HT-29 (cell line): ENCODE results near the gene MMP25. TPM values are rescaled to one million over a fixed set of nuclear protein-coding genes. Genes with fewer than 3 reads are reported as not detected.

Experiments used
- DNase-seq: peaks from one replicate; pipeline ENCODE4 v3.0.0-alpha.2; 2015; ENCODE audit warnings: low spot score
- small RNA-seq: library from RNA; depleted of rRNA; stranded (forward); fragments of <200 nt; gene quantifications from one replicate; pipeline ENCODE3, GENCODE V24; 2014
- total RNA-seq: library from RNA; depleted of rRNA; stranded (reverse); fragments of >200 nt; shearing (Covaris generic); gene quantifications from 2 replicates; pipeline ENCODE4 v1.2.3, GENCODE V29; 2014; rRNA removed

The MMP25 gene
- total RNA-seq, 1 experiment from 2014 or later = not detected

DNA sequence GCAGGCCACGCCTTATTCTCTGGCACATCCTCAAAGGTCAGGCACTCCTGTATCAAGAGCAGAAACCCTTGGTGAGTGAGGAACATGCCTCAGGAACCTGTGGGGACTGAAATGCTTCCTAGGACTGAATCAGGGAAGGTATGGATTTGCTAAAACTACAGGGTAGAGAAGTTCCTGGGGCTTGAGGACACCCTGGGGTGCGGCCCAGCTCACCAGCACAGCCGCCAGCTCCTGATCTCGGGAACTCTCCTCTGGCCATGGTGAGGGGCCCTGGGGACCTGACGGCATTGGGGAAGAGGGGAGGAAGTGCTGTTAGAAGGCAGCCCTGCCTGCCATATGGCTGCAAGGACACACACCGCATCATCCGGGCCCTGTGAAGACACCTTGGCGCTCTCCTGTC, 45.2 kb downstream of the MMP25 start:
- DNase-seq = no peak

DNA sequence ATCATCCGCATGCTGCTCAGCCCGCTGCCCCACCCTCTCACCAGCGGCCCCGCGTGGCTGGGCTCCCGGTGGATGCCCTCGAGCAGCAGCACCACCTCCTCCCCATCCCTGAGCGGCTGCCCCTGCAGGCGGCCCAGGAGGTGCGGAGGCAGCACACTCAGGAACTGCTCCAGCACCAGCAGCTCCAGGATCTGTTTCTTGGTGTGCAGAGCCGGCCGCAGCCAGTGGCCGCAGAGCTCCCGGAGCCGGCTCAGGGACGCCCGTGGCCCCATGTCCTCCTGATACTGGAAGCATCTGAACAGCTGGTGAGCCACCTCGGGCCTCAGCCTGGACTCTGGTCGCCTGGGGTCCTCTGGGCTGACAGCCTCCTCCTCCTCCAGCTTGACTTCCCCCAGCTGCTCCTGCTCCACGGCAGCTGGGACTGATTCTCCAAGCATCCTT, 46.2 kb downstream of the MMP25 start:
- no peak for DNase-seq

DNA sequence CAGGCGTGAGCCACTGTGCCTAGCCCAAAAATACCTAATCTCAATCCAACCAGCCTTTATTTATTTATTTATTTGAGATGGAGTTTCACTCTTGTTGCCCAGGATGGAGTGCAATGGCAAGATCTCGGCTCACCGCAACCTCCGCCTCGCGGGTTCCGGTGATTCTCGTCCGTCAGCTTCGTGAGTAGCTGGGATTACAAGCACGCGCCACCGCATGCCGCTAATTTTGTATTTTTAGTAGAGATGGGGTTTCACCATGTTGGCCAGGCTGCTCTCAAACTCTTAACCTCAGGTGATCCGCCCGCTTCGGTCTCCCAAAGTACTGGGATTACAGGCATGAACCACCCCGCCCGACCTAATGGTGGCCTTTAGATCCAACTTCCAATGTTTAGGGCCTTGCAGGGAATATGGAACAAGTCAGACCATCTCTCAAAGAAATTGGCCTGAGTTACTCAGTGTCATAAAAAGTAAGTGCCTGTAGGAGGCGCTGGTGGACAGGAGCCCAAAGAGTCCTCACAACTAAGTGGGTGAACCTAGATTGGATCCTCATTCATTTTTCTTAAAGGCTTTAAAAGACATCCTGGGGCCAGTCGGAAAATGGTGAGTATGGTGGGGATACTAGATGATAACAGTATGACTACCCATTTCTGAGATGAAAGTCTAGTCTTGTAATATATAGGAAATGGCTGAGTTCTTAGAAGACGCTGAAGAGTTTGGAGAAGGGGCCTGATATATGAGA, 48.1 kb downstream of the MMP25 start:
- peak; percentile 71 for DNase-seq

DNA sequence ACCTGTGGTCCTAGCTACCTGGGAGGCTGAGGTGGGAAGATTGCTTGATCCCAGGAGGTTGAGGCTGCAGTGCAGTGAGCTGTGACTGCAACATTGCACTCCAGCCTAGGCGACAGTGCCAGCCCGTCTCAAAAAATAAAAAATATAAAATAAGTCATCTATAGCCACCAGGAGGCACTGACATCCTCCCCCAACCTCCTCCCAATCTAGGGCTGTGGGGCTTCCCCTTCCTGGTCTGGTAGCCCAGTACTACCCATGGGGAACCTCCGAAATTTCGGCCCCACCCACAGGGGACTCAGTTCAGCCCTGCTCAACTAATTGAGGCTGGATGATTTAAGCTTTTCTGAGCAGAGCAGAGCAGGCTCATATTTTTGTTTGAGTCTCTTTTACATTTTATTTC, 49.5 kb downstream of the MMP25 start:
- no peak for DNase-seq

DNA sequence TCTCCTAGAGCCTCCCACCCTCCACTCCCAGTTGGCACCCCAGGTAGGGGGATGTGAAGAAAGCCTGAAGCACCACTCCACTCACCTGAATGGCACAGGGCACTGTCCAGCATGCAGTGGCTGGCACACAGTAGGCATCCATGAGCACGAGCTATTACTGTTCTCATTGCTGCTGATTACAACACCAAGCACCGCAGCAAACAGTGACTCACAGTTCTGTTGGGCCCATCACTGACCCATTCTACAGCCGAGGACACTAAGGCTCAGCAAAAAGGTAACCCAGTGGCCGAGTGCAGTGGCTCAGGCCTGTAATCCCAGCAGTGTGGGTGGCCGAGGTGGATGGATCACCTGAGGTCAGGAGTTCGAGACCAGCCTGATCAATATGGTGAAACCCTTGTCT, 50.0 kb downstream of the MMP25 start:
- no peak for DNase-seq

DNA sequence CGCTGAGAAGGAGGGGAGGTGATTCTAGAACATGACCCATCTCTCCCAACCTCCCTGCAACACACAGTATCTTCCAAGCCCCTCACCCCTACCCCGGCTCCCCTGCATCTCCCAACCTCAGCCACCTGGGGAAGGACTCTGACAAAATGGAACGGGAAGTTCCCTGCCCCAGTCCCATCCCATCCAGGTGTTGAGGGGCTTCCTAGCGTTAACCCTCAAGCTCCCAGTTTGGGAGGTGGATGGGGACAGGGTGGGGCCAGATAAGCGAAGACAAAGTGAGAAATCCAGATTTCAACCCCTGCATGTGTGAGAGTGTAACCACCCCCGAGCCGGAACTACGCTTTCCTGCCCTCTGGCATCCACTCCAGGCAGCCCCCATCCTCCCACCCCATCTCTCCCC, 50.9 kb downstream of the MMP25 start:
- DNase-seq = no peak

DNA sequence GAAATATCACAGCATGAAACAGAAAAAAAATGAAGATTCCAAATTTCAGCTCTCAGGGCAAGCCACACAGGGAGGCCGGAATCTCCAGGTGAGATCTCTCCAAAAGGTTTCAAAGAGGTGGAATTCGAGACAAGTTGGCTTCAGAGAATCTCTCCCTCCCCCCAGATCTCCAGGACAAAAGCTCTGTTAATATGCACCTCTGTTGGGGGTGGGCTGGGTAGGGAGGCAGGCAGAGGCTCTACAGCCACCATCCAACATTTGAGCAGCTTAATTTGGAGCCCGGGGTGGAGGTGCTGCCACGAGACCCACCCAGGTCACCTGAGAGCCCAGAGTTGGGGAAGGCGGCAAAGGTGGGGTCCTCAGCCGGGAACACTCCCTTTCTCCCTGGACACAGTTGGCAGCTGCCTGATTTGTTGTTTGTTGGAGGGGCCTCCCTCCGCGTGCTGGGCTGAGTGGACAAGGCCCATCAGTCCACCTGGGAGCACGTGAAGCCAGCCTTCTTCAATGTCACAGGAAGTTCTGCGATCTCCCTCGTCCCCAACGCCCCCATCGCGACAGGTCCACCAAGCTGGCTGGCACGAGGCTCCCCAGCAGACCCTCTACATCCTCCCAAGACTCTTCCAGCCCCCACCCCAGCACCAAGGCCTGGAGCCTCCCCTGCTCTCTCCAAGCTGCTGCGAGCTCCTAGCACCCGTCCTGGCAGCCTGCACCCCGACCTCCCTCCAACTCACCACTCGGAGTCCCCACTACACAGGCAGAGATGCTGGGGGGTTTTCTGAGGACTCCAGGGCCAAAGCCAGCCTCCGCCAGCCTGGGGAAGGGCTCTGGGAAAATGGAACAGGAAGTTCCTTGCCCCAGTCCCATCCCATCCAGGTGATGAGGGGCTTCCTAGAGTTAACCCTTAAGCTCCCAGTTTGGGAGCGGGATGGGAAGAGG, 52.4 kb downstream of the MMP25 start, which contains the start of gene ZSCAN10:
TSS of gene ZSCAN10 (minus strand) at position 836 of the 936 bp plus-strand sequence. CDS start 6,357 bp downstream, outside the sequence.
- DNase-seq = no peak

DNA sequence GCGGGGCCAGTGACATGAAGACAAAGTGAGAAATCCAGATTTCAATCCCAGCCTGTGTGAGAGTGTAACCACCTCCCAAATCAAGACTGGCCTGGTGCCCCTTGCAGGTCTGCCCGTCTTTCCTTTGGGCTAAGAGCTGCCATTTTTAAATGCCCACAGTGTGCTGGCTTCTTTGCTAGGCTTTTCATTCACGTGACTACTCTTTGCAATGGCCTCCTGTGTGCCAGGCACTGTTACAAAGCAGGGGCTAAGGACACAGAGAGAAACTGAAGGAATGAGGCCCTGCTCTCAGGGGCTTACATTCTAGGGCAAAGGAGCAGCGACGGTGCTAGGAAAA, 53.0 kb downstream of the MMP25 start:
- DNase-seq = no peak

DNA sequence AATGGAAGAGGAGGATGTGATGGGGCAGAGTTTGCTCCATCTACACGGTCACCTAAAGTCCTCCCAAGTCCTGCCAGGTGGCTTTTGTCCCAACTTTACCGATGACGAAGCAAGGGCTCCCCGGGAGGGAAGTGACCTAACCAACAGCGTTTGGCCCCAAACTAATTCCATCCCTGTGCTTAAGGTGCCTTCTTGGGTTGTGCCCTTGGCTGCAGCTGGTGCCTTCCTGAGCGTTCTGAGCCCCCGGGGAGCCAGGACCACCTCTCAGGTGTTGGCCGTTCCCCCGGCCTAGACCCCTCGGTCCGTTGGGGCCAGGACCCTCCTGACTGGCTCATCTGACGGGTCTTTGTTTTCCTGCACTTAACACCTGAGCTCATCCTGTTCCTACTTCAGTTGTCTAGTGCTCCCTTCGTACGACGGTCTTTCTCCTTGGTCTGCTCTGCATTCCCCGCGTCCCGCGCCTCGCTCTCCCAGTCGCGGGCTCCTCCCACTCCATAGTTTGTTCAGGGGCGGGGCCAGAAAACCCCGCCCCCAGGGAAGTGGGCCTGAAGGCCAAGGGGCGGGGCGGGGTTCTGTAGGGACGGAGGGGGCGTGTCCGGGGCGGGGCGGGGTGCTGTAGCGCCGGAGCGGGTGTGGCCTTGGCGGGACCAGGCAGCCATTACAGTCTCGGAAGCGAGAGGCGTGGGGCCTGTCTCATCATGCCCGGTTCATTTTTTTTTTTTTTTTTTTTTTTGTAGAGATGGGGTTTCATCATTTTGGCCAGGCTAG, 53.6 kb downstream of the MMP25 start:
- peak; percentile 94 for DNase-seq

DNA sequence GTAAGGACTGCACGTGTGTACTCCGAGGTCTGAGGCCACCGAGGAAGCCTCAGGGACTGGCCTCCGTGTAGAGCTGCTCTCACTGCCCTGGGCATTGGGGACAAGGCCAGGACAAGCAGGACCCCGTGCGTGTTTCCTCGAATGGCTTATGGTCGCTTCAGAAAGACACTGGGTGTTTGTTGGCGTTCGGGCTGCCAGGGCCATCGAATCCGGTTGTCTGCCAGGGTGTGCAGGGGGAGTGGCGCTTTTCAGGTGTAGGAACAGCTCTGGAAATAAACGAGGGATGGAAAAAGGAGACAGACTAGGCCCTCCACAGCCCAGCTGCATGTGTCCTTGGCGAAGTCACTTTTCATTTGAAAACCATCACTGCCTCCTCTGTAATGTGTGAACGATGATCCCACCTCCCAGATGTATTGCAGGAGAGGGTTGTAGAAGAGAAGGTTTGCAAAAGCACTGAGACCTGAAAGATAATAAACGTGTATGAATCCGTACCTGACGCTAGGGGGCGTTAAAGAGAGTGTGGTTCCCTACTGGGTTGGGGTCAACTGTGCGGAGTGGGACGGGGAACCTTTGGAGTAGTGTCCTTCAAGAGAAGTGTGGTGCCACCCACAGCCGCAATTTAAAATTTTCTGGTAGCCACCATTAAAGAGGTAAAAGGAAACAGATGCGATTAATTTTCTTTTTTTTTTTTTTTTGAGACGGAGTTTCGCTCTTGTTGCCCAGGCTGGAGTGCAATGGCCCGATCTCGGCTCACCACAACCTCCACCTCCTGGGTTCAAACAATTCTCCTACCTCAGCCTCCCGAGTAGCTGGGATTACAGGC, 54.9 kb downstream of the MMP25 start:
- DNase-seq = peak; percentile 45

DNA sequence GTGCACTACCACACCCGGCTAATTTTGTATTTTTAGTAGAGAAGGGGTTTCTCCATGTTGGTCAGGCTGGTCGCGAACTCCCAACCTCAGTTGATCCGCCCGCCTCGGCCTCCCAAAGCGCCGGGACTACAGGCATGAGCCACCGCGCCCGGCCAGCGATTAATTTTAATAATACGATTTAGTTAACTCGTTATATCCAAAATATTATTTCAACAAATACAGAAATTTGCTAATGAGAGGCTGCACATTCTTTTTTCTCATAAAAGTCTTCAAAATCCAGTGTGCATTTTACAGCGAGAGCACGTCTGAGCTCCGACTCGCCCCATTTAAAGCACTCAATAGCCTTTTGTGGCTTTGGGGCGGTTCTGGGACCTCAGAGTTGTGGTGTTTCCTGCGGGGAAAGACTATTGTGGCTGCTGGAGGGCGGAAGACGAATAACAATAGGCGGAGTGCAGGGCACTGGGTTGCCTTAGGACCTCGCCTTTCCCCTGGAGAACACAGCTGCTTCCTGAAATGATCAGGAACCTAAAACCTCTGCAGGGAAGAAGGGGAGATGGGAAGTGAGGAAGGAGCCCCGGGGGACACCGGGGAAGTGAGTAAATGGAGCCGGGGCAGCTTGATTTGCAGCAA, 55.6 kb downstream of the MMP25 start:
- DNase-seq = peak; percentile 37

DNA sequence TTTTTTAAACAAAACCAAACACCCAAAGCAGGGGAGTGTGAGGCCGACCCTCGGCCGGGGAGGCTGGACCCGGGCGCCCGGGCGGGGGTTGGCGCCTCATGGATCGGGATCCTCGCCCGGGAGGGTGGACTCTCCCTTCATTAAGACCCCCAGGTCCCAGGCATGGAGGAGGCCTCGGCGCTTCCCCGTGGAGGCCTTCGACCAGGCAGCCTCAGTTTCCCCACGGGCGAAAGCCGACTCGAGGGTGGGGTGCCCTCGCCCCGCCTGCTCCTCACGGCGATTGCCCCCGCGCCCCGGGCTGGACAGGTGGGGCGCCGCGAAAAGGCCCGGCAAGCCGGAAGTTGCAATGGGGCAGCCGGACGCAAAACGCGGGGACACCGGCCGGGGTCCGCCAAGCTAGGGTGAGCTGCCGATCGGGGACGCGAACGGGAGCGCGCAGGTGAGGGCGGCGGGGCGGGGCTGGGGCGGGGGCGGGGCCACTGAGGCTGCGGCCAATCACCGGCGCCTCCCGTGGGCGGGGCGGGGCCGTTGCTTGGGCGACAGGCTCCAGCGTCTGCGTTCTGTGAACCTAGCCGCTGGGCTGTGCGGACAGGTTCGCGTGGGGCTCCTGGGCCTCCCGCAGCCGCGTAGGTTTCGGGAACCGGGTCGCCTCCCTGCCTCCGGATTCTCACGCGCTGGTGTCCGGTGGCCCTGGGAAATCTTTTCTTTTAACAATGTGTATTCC, 60.0 kb downstream of the MMP25 start:
- DNase-seq = peak; percentile 90

Small RNA genes within 50 kb of the gene (small RNA-seq; reads per million reads assigned to genes)
- 0.22 reads per million for gene RNU1-22P

Other genes starting within 250 kb of the MMP25 start
- not detected in 2 replicates for gene PRSS41, start 248.1 kb upstream of the MMP25 start, total RNA-seq
- gene PRSS21, start 229.3 kb upstream of the MMP25 start, total RNA-seq = not detected in 2 replicates
- gene ZG16B, start 216.3 kb upstream of the MMP25 start, total RNA-seq = 16.1 and 23.3 TPM in 2 replicates
- gene PRSS22, start 188.4 kb upstream of the MMP25 start, total RNA-seq = 97.1 and 114 TPM in 2 replicates
- gene FLYWCH2, start 163.3 kb upstream of the MMP25 start, total RNA-seq = 47.4 and 52.2 TPM in 2 replicates
- gene FLYWCH1, start 134.6 kb upstream of the MMP25 start, total RNA-seq = 25.8 and 30.1 TPM in 2 replicates
- gene KREMEN2, start 82.3 kb upstream of the MMP25 start, total RNA-seq = 0.08 and 0.31 TPM in 2 replicates
- gene PAQR4, start 77.2 kb upstream of the MMP25 start, total RNA-seq = 97.9 and 106 TPM in 2 replicates
- 86.3 and 92.1 TPM in 2 replicates for gene PKMYT1, start 66.1 kb upstream of the MMP25 start, total RNA-seq
- gene CLDN9, start 33.6 kb upstream of the MMP25 start, total RNA-seq = 2.6 and 4.7 TPM in 2 replicates
- gene CLDN6, start 28.4 kb upstream of the MMP25 start, total RNA-seq = not detected in 2 replicates
- gene TNFRSF12A, start 26.2 kb upstream of the MMP25 start, total RNA-seq = 709 and 783 TPM in 2 replicates
- gene HCFC1R1, start 22.6 kb upstream of the MMP25 start, total RNA-seq = 32.0 and 39.4 TPM in 2 replicates
- gene THOC6, start 22.5 kb upstream of the MMP25 start, total RNA-seq = 54.9 and 58.5 TPM in 2 replicates
- gene BICDL2, start 9.6 kb upstream of the MMP25 start, total RNA-seq = 40.5 and 50.1 TPM in 2 replicates
- 5.0 and 8.5 TPM in 2 replicates for gene IL32, start 19.1 kb downstream of the MMP25 start, total RNA-seq
- not detected in 2 replicates for gene ZSCAN10, start 52.7 kb downstream of the MMP25 start, total RNA-seq
- gene ZNF205, start 66.0 kb downstream of the MMP25 start, total RNA-seq = 26.7 and 33.3 TPM in 2 replicates
- gene ZNF213, start 88.5 kb downstream of the MMP25 start, total RNA-seq = 5.8 and 7.2 TPM in 2 replicates
- gene OR1F1, start 141.6 kb downstream of the MMP25 start, total RNA-seq = not detected in 2 replicates
- 5.6 and 8.6 TPM in 2 replicates for gene ZNF200, start 188.6 kb downstream of the MMP25 start, total RNA-seq
- gene MEFV, start 210.1 kb downstream of the MMP25 start, total RNA-seq = 0.13 TPM in 1 of 2 replicates, not detected in the other
- 102 and 106 TPM in 2 replicates for gene ZNF263, start 236.9 kb downstream of the MMP25 start, total RNA-seq